ENCODE data around the gene SMPD3.
"Not testable (repeated sequence)": the region's sequence is repeated elsewhere in the genome, so short reads cannot be mapped to it uniquely, and the experiment has no call there.

Gene SMPD3

GRCh38 chr16:68448360-68448970 is at the start of gene SMPD3:
Gene SMPD3 (minus strand): TSS chr16:68448508. CDS start chr16:68372181, 76,327 bp downstream.
- peak; percentile 99 for DNase-seq (ENCODE audit: low spot score)

GRCh38 chr16:68496689-68497088 is 48.4 kb upstream of the SMPD3 start:
- DNase-seq (ENCODE audit: low spot score): no peak

GRCh38 chr16:68494261-68494660 is 46.0 kb upstream of the SMPD3 start:
- DNase-seq (ENCODE audit: low spot score): not testable (repeated sequence)

GRCh38 chr16:68493412-68494070 is 45.2 kb upstream of the SMPD3 start:
- DNase-seq (ENCODE audit: low spot score): no peak

GRCh38 chr16:68492543-68493411 is 44.5 kb upstream of the SMPD3 start:
- DNase-seq (ENCODE audit: low spot score): no peak

GRCh38 chr16:68492151-68492542 is 43.8 kb upstream of the SMPD3 start:
- no peak for DNase-seq (ENCODE audit: low spot score)

- no peak for DNase-seq (ENCODE audit: low spot score)
Measured at GRCh38 chr16:68491576-68491950, 43.3 kb upstream of the SMPD3 start.

- peak; percentile 89 for DNase-seq (ENCODE audit: low spot score)
Measured at GRCh38 chr16:68490829-68491575, 42.7 kb upstream of the SMPD3 start.

GRCh38 chr16:68490358-68490757 is 42.0 kb upstream of the SMPD3 start:
- no peak for DNase-seq (ENCODE audit: low spot score)

- no peak for DNase-seq (ENCODE audit: low spot score)
Measured at GRCh38 chr16:68488554-68488953, 40.2 kb upstream of the SMPD3 start.

- no peak for DNase-seq (ENCODE audit: low spot score)
Measured at GRCh38 chr16:68487669-68488068, 39.4 kb upstream of the SMPD3 start.

- DNase-seq (ENCODE audit: low spot score): no peak
Measured at GRCh38 chr16:68487203-68487514, 38.9 kb upstream of the SMPD3 start.

GRCh38 chr16:68486502-68487202 is 38.3 kb upstream of the SMPD3 start:
- no peak for DNase-seq (ENCODE audit: low spot score)

GRCh38 chr16:68481636-68482035 is 33.3 kb upstream of the SMPD3 start:
- DNase-seq (ENCODE audit: low spot score): no peak

- DNase-seq (ENCODE audit: low spot score): no peak
Measured at GRCh38 chr16:68480084-68480995, 32.0 kb upstream of the SMPD3 start.

- DNase-seq (ENCODE audit: low spot score): peak; percentile 7
Measured at GRCh38 chr16:68479271-68479670, 31.0 kb upstream of the SMPD3 start.

GRCh38 chr16:68478526-68479250 is 30.4 kb upstream of the SMPD3 start:
- DNase-seq (ENCODE audit: low spot score): no peak

GRCh38 chr16:68475071-68475470 is 26.8 kb upstream of the SMPD3 start:
- peak; percentile 39 for DNase-seq (ENCODE audit: low spot score)

GRCh38 chr16:68473358-68474070 is 25.2 kb upstream of the SMPD3 start:
- DNase-seq (ENCODE audit: low spot score): no peak

All from kidney tubule cell (primary cell).